Hepatocyte (in vitro differentiated cells): ENCODE data around the gene GCNT2.

Experiments
- CTCF ChIP-seq: fragments of 200-600 bp; sonication (generic); IDR thresholded peaks from 2 replicates; pipeline ENCODE4 v1.5.1; 2016; ENCODE audit warnings: antibody characterized with exemption, mild to moderate bottlenecking; ENCODE audit not compliant: poor library complexity
- EZH2 ChIP-seq: fragments of 200-600 bp; sonication (generic); IDR thresholded peaks from 2 replicates; pipeline ENCODE4 v1.6.1; 2016; ENCODE audit warnings: antibody characterized with exemption, mild to moderate bottlenecking, borderline replicate concordance

GRCh38 chr6:10555625-10556309 lies 34.6 kb downstream of the GCNT2 start:
- TF ChIP-seq EZH2 (no peak), CTCF (no peak)
